H1 (cell line): ENCODE results near the gene GTPBP6. TPM values are rescaled to one million over a fixed set of nuclear protein-coding genes. Genes with fewer than 3 reads are reported as not detected.

Experiments
- CTCF ChIA-PET: fragments of 300-600 bp; sonication (Branson Sonifier 250); formaldehyde crosslinking; loops from one replicate; lab custom pipeline; 2021; ENCODE audit not compliant: partially characterized antibody; lab: Charles Lee
- POLR2A ChIA-PET: fragments of 300-600 bp; sonication (Branson Sonifier 250); formaldehyde crosslinking; loops from one replicate; lab custom pipeline; 2021; ENCODE audit warnings: inconsistent platforms; ENCODE audit not compliant: partially characterized antibody; lab: Charles Lee
- DNase-seq, 2 experiments: peaks; one replicate each; pipeline versions ENCODE4 v3.0.0 to v3.0.0-alpha.2; 2010 to 2022; ENCODE audit warnings: low spot score in 2 of 2, low read depth in 1 of 2, mixed read lengths in 1 of 2
- FAIRE-seq: peaks from 2 replicates; lab custom pipeline; 2011; peaks lifted over from hg19 to GRCh38; lab: Jason Lieb, UNC
- H2AFZ ChIP-seq: 2 replicates; pipeline ENCODE4 v1.8.1; 2012; ENCODE audit warnings: low read length, inconsistent platforms
- H2AK5ac ChIP-seq: 2 replicates; pipeline ENCODE4 v1.6.1; 2013; ENCODE audit warnings: low read depth, low read length
- H2BK120ac ChIP-seq: replicated peaks from 2 replicates; pipeline ENCODE3; 2013; ENCODE audit warnings: low read depth, low read length, inconsistent platforms
- H2BK12ac ChIP-seq: 2 replicates; pipeline ENCODE4 v1.6.1; 2013; ENCODE audit warnings: low read depth, low read length
- H2BK15ac ChIP-seq: 2 replicates; pipeline ENCODE4 v1.6.1; 2013; ENCODE audit warnings: low read length
- H2BK20ac ChIP-seq: 2 replicates; pipeline ENCODE4 v1.6.1; 2013; ENCODE audit warnings: low read length
- H2BK5ac ChIP-seq: 2 replicates; pipeline ENCODE4 v1.6.1; 2013; ENCODE audit warnings: low read depth, low read length
- H3K14ac ChIP-seq: 2 replicates; pipeline ENCODE4 v1.6.1; 2013; ENCODE audit warnings: inconsistent platforms; ENCODE audit not compliant: insufficient read length
- H3K18ac ChIP-seq: 2 replicates; pipeline ENCODE4 v1.6.1; 2013; ENCODE audit warnings: low read length; ENCODE audit errors: extremely low read depth
- H3K23ac ChIP-seq: 2 replicates; pipeline ENCODE4 v1.6.1; 2013; ENCODE audit warnings: inconsistent platforms; ENCODE audit not compliant: insufficient read length
- H3K23me2 ChIP-seq: 2 replicates; pipeline ENCODE4 v1.6.1; 2013; ENCODE audit warnings: low read depth, low read length
- H3K27ac ChIP-seq: 2 replicates; pipeline ENCODE4 v1.6.1; 2011; ENCODE audit warnings: low read depth, low read length, inconsistent platforms
- H3K27me3 ChIP-seq, 4 experiments: replicated peaks in 1 of 4; 1 replicate in 1 of 4; 2 replicates in 3 of 4; pipeline versions ENCODE4 v1.6.1 to v1.8.1; 2011 to 2013; ENCODE audit warnings: low read length in 3 of 4, mild to moderate bottlenecking in 3 of 4, inconsistent platforms in 2 of 4, mixed read lengths in 2 of 4, moderate library complexity in 1 of 4; ENCODE audit not compliant: control insufficient read depth in 3 of 4, insufficient read depth in 3 of 4; ENCODE audit errors: extremely low read depth in 1 of 4
- H3K36me3 ChIP-seq, 4 experiments: 2 replicates each; pipeline versions ENCODE4 v1.6.1 to v1.8.1; 2011 to 2013; ENCODE audit warnings: mild to moderate bottlenecking in 4 of 4, low read length in 3 of 4, moderate library complexity in 2 of 4, control low read depth in 1 of 4, inconsistent platforms in 1 of 4; ENCODE audit not compliant: insufficient read depth in 4 of 4, control insufficient read depth in 2 of 4
- H3K4ac ChIP-seq: replicated peaks from 2 replicates; pipeline ENCODE3; 2013; ENCODE audit warnings: low read length, low read depth, mixed read lengths, inconsistent platforms; ENCODE audit not compliant: insufficient read length
- H3K4me1 ChIP-seq, 4 experiments: replicated peaks in 1 of 4; 1 replicate in 1 of 4; 2 replicates in 3 of 4; pipeline versions ENCODE4 v1.6.1 to v1.8.1; 2011 to 2013; ENCODE audit warnings: low read length in 3 of 4, inconsistent platforms in 2 of 4, mixed read lengths in 1 of 4; ENCODE audit not compliant: insufficient read depth in 4 of 4, control insufficient read depth in 3 of 4
- H3K4me2 ChIP-seq, 2 experiments: 2 replicates each; pipeline versions ENCODE4 v1.6.1 to v1.8.1; 2011 to 2013; ENCODE audit warnings: low read depth in 2 of 2, low read length in 2 of 2, control low read depth in 1 of 2, inconsistent platforms in 1 of 2, mild to moderate bottlenecking in 1 of 2; ENCODE audit not compliant: insufficient read depth in 1 of 2
- H3K4me3 ChIP-seq, 4 experiments: fragments of 200-600, 300-600 bp in 1 of 4; sonication (generic), shearing (Covaris generic), sonication (Bioruptor Twin) in 1 of 4; 2 replicates each; pipeline versions ENCODE4 v1.5.1 to v1.8.1; 2011 to 2016; ENCODE audit warnings: low read length in 4 of 4, low read depth in 3 of 4, control low read depth in 2 of 4, inconsistent platforms in 2 of 4, mild to moderate bottlenecking in 2 of 4, mixed read lengths in 1 of 4, moderate library complexity in 1 of 4; ENCODE audit not compliant: insufficient read depth in 2 of 4; ENCODE audit errors: extremely low read depth in 1 of 4
- H3K56ac ChIP-seq: replicated peaks from 2 replicates; pipeline ENCODE3; 2013; ENCODE audit warnings: low read depth, mild to moderate bottlenecking, mixed read lengths, low read length, inconsistent platforms; ENCODE audit not compliant: insufficient read length
- H3K79me1 ChIP-seq: 2 replicates; pipeline ENCODE4 v1.6.1; 2013; ENCODE audit warnings: low read depth, low read length, control low read depth
- H3K79me2 ChIP-seq, 2 experiments: 2 replicates each; pipeline versions ENCODE4 v1.6.1 to v1.8.1; 2012 to 2013; ENCODE audit warnings: low read length in 2 of 2, mild to moderate bottlenecking in 2 of 2, inconsistent platforms in 1 of 2; ENCODE audit not compliant: insufficient read depth in 2 of 2, control insufficient read depth in 1 of 2
- H3K9ac ChIP-seq, 4 experiments: replicated peaks in 1 of 4; 1 replicate in 1 of 4; 2 replicates in 3 of 4; pipeline versions ENCODE4 v1.6.1 to v1.8.1; 2011 to 2013; ENCODE audit warnings: low read depth in 3 of 4, low read length in 3 of 4, control low read depth in 2 of 4, mild to moderate bottlenecking in 2 of 4, moderate library complexity in 2 of 4, inconsistent platforms in 1 of 4; ENCODE audit errors: extremely low read depth in 1 of 4
- H3K9me3 ChIP-seq, 2 experiments: 2 replicates each; pipeline versions ENCODE4 v1.6.1 to v1.8.1; 2012 to 2013; ENCODE audit warnings: mild to moderate bottlenecking in 2 of 2, moderate library complexity in 2 of 2, control low read depth in 1 of 2, inconsistent platforms in 1 of 2, low read depth in 1 of 2, low read length in 1 of 2, mixed read lengths in 1 of 2; ENCODE audit not compliant: insufficient read depth in 2 of 2
- H4K20me1 ChIP-seq, 2 experiments: replicated peaks in 1 of 2; 2 replicates each; pipeline versions ENCODE3 to v1.8.1; 2011 to 2013; ENCODE audit warnings: inconsistent platforms in 2 of 2, low read length in 2 of 2, mild to moderate bottlenecking in 1 of 2; ENCODE audit not compliant: insufficient read depth in 2 of 2, control insufficient read depth in 1 of 2
- H4K5ac ChIP-seq: 2 replicates; pipeline ENCODE4 v1.6.1; 2013; ENCODE audit warnings: low read length, low read depth, mixed read lengths, inconsistent platforms; ENCODE audit not compliant: insufficient read length
- H4K8ac ChIP-seq: 2 replicates; pipeline ENCODE4 v1.8.0; 2013; ENCODE audit warnings: mild to moderate bottlenecking, moderate library complexity, low read length, inconsistent platforms; ENCODE audit not compliant: insufficient read depth; ENCODE audit errors: extremely low read depth
- H4K91ac ChIP-seq: replicated peaks from 2 replicates; pipeline ENCODE3; 2013; ENCODE audit warnings: low read length, mixed read lengths, inconsistent platforms; ENCODE audit not compliant: insufficient read length
- CBX5 ChIP-seq: fragments of 300-800, 300-1000 bp; sonication (generic); IDR thresholded peaks from 2 replicates; pipeline ENCODE4 v1.7.1; 2016; ENCODE audit warnings: antibody characterized with exemption, low read length, low read depth
- GTF2F1 ChIP-seq: IDR thresholded peaks from 2 replicates; pipeline ENCODE4 v1.6.1; 2012; ENCODE audit warnings: low read depth, low read length, improper control_type of control experiment, borderline replicate concordance
- HDAC2 ChIP-seq, 2 experiments: fragments of 300-600 bp in 1 of 2; sonication (generic) in 1 of 2; IDR thresholded peaks; 2 replicates each; pipeline ENCODE4 v1.6.1; 2011 to 2012; ENCODE audit warnings: low read depth in 2 of 2, low read length in 2 of 2, mild to moderate bottlenecking in 2 of 2, moderate library complexity in 2 of 2, borderline replicate concordance in 1 of 2, inconsistent platforms in 1 of 2
- POLR2AphosphoS5 ChIP-seq: IDR thresholded peaks from 2 replicates; pipeline ENCODE4 v1.6.1; 2011; ENCODE audit warnings: low read depth, low read length
- WGBS, 2 experiments: shearing (Covaris generic) in 1 of 2; methylation state at CpG; one replicate each; pipeline versions ENCODE4 v1.1.6 to v1.1.7; 2013 to 2015; ENCODE audit warnings: low lambda C conversion rate in 2 of 2, mixed read lengths in 2 of 2, inconsistent platforms in 1 of 2, low coverage in 1 of 2, missing lambda C conversion rate in 1 of 2; ENCODE audit not compliant: insufficient replicate concordance in 2 of 2, insufficient coverage in 1 of 2, insufficient read length in 1 of 2; ENCODE audit errors: extremely low coverage in 1 of 2, missing lambda C conversion rate in 1 of 2; 5-methylcytosine and 5-hydroxymethylcytosine counted together
- polyA plus RNA-seq, 7 experiments: library from polyadenylated mRNA; depleted of rRNA in 3 of 7; stranded (reverse) in 5 of 7; unstranded in 2 of 7; fragments of >200 nt in 5 of 7; fragments of 200-250 nt in 2 of 7; gene quantifications; 1 replicate in 5 of 7; 2 replicates in 1 of 7; 4 replicates in 1 of 7; pipeline versions ENCODE4 v1.2.1 to v1.2.3, GENCODE V29; 2011 to 2013; ENCODE audit warnings: missing spikeins in 2 of 7, mixed read lengths in 2 of 7
- total RNA-seq: library from RNA; stranded (reverse); fragmentation: NEBNext Ultra II Directional; extraction: Animal tissue kit (Norgen Biotek cat#: 25700); gene quantifications from 2 replicates; pipeline ENCODE4 v1.2.1, GENCODE V29; 2021
- TF ChIP-seq, protein P1 (sequence below): IDR thresholded peaks from 2 replicates; pipeline ENCODE4 v1.6.1; 2012; ENCODE audit warnings: inconsistent platforms

GTPBP6 gene
- total and polyA plus RNA-seq, 2 of the 8 experiments (the other 6 are each of a cell fraction or from before 2014, with no cell fraction given), result 33.9 to 57.1 TPM

GRCh38 chrX:298993-299392, 19.6 kb downstream of the GTPBP6 start:
- Histone ChIP-seq H2BK20ac (no peak overlapping the region), H3K14ac (no peak overlapping the region), H3K4ac (no peak overlapping the region), H2AK5ac (no peak overlapping the region), H3K4me1 (no peaks in the 10 kb centered on the region), H3K36me3 (peaks cover 20 to 74% (median 53%) of the 10 kb centered on the region in 4 experiments)
- POLR2A ChIA-PET, result no interaction called here
- DNase-seq, result no peak
- CTCF ChIA-PET, result no interaction called here
- TF ChIP-seq CBX5 (no peak), GTF2F1 (no peak), POLR2AphosphoS5 (peak; percentile 65), HDAC2 (IDR thresholded peaks at IDR 0.05; ENCODE audit: borderline replicate concordance in 1 of 2, low read depth in 2 of 2, low read length in 2 of 2) (no peak)
- TF ChIP-seq, protein P1, sequence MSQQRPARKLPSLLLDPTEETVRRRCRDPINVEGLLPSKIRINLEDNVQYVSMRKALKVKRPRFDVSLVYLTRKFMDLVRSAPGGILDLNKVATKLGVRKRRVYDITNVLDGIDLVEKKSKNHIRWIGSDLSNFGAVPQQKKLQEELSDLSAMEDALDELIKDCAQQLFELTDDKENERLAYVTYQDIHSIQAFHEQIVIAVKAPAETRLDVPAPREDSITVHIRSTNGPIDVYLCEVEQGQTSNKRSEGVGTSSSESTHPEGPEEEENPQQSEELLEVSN, result no peak
- TF ChIP-seq, all 59 proteins: peak for 1
- no peak overlapping the region for H4K8ac ChIP-seq
- no peak overlapping the region for H3K27ac ChIP-seq
- no peak overlapping the region for H2BK15ac ChIP-seq
- no peaks in the 10 kb centered on the region for H3K23me2 ChIP-seq
- H2AFZ ChIP-seq, result no peak overlapping the region
- H3K4me2 ChIP-seq, result no peak overlapping the region
- H3K4me3 ChIP-seq, result no peak overlapping the region
- peaks cover 2% of the 10 kb centered on the region; the same call in 1 of the 2 replicates for H3K79me1 ChIP-seq
- no peak overlapping the region for H2BK120ac ChIP-seq
- H3K23ac ChIP-seq, result no peak overlapping the region
- no peak for FAIRE-seq
- H3K56ac ChIP-seq, result no peak overlapping the region
- no peak overlapping the region for H2BK12ac ChIP-seq
- H3K27me3 ChIP-seq, result no peaks in the 10 kb centered on the region
- H2BK5ac ChIP-seq, result no peak overlapping the region
- no peak overlapping the region for H3K18ac ChIP-seq
- peaks cover 0 to 4% of the 10 kb centered on the region in 2 experiments; a peak in 1 of 4 replicates for H3K79me2 ChIP-seq
- no peak overlapping the region for H3K9ac ChIP-seq
- peaks cover 3 to 11% of the 10 kb centered on the region in 2 experiments for H4K20me1 ChIP-seq
- H4K5ac ChIP-seq, result no peak overlapping the region
- H3K9me3 ChIP-seq, result no peaks in the 10 kb centered on the region; a peak in 1 of 4 replicates
- WGBS, 2 experiments, result 92% methylated on average over 34 of the region's 36 CpGs; no CpG with 5 or more reads in 1 of the 2 experiments
- H4K91ac ChIP-seq, result no peak overlapping the region
